DOHH2 (cell line): Measurements from ENCODE around the gene LGALS12.

ENCODE experiments used
- CTCF ChIP-seq: fragments of 200-600 bp; sonication (generic); IDR thresholded peaks from one replicate; pipeline ENCODE4 v1.5.1; 2014; ENCODE audit warnings: antibody characterized with exemption, mild to moderate bottlenecking, low read depth, low read length; ENCODE audit not compliant: poor library complexity, severe bottlenecking
- EZH2phosphoT487 ChIP-seq: fragments of 200-600 bp; sonication (generic); IDR thresholded peaks from 2 replicates; pipeline ENCODE4 v1.6.1; 2017; ENCODE audit warnings: borderline replicate concordance, mild to moderate bottlenecking, antibody characterized with exemption, low read length, moderate library complexity, mixed read lengths

GRCh38 chr11:63493127-63493526 lies 12.8 kb upstream of the LGALS12 start:
- TF ChIP-seq EZH2phosphoT487, result no peak
- no peak for TF ChIP-seq CTCF
